Measurements from ENCODE around the gene COG5.

- TF ChIP-seq ZNF8 (CRISPR knock-in tag; IDR thresholded peaks at IDR 0.05) (no peak), ARNTL (CRISPR knock-in tag; IDR thresholded peaks at IDR 0.05; ENCODE audit: borderline replicate concordance, low read depth) (no peak), PATZ1 (CRISPR knock-in tag; IDR thresholded peaks at IDR 0.05; ENCODE audit: borderline replicate concordance) (no peak), BACH2 (CRISPR knock-in tag; IDR thresholded peaks at IDR 0.05; ENCODE audit: borderline replicate concordance) (no peak), POU6F1 (CRISPR knock-in tag; IDR thresholded peaks at IDR 0.05; ENCODE audit: borderline replicate concordance, low read depth) (no peak), PPARA (CRISPR knock-in tag; IDR thresholded peaks at IDR 0.05; ENCODE audit: borderline replicate concordance) (no peak), CSDC2 (CRISPR knock-in tag; IDR thresholded peaks at IDR 0.05) (no peak), TCF4 (CRISPR knock-in tag; IDR thresholded peaks at IDR 0.05; ENCODE audit: borderline replicate concordance) (no peak), OSR1 (CRISPR knock-in tag; IDR thresholded peaks at IDR 0.05) (no peak), ZNF70 (CRISPR knock-in tag; IDR thresholded peaks at IDR 0.05) (no peak)
Measured at GRCh38 chr7:107237451-107237850, 326.3 kb downstream of the COG5 start.
